Upper lobe of right lung (tissue), 1 donor: ENCODE measurements around the gene KCNN3. TPM values are rescaled to one million over a fixed set of nuclear protein-coding genes. Genes with fewer than 3 reads are reported as not detected.

Experiments used
- ATAC-seq: fragments of 200-7000 bp; cut with Tn5 transposase; one replicate; pipeline ENCODE4 v1.9.1; 2020; ENCODE audit warnings: mild to moderate bottlenecking, moderate library complexity
- DNase-seq: peaks from one replicate; pipeline ENCODE4 v3.0.0-alpha.2; 2020
- H3K27ac ChIP-seq: fragments of 200-600 bp; one replicate; pipeline ENCODE4 v1.8.0; 2022
- H3K27me3 ChIP-seq: fragments of 200-600 bp; one replicate; pipeline ENCODE4 v1.8.0; 2022; ENCODE audit warnings: mild to moderate bottlenecking
- H3K36me3 ChIP-seq: fragments of 200-600 bp; one replicate; pipeline ENCODE4 v1.8.0; 2022
- H3K4me1 ChIP-seq: fragments of 200-600 bp; one replicate; pipeline ENCODE4 v1.8.0; 2022
- H3K4me3 ChIP-seq: fragments of 200-600 bp; one replicate; pipeline ENCODE4 v1.8.0; 2022; ENCODE audit warnings: mild to moderate bottlenecking
- H3K9me3 ChIP-seq: fragments of 200-600 bp; one replicate; pipeline ENCODE4 v1.8.0; 2022
- CTCF ChIP-seq: fragments of 200-600 bp; IDR thresholded peaks from one replicate; pipeline ENCODE4 v1.8.0; 2022; ENCODE audit warnings: antibody characterized with exemption
- intact Hi-C: fragments of 100-400 bp; cut with DNase I; formaldehyde crosslinking; loops from one replicate; pipeline ENCODE4 v1.11.0; 2022
- total RNA-seq: library from RNA; stranded (reverse); fragmentation: NEBNext Ultra II Directional; extraction: Animal tissue kit (Norgen Biotek cat#: 25700); gene quantifications from one replicate; pipeline ENCODE4 v1.2.1, GENCODE V29; 2021
- donor health status: DM: no; HTN: yes; CAD: no; lungs with severe emphysema.

The KCNN3 gene
- total RNA-seq, 1 donor from 2014 or later = 7.6 TPM

- intact Hi-C loops = no loop called here
- Histone ChIP-seq H3K27ac (no peak overlapping the region), H3K9me3 (no peaks in the 10 kb centered on the region), H3K27me3 (no peaks in the 10 kb centered on the region), H3K36me3 (no peaks in the 10 kb centered on the region), H3K4me3 (no peak overlapping the region), H3K4me1 (no peaks in the 10 kb centered on the region)
- no peak for ATAC-seq
- no peak for DNase-seq
- TF ChIP-seq CTCF = no peak
Observed at GRCh38 chr1:154797175-154797574, 72.9 kb downstream of the KCNN3 start.

GRCh38 chr1:154796303-154796892 is 73.7 kb downstream of the KCNN3 start:
- H3K4me3 ChIP-seq = no peak overlapping the region
- no peaks in the 10 kb centered on the region for H3K9me3 ChIP-seq
- ATAC-seq (no peak), DNase-seq (no peak)
- TF ChIP-seq CTCF = no peak
- H3K27ac ChIP-seq = no peak overlapping the region
- no peaks in the 10 kb centered on the region for H3K27me3 ChIP-seq
- no peaks in the 10 kb centered on the region for H3K36me3 ChIP-seq
- intact Hi-C loops = no loop called here
- H3K4me1 ChIP-seq = no peaks in the 10 kb centered on the region

GRCh38 chr1:154794608-154795007 is 75.5 kb downstream of the KCNN3 start:
- H3K27ac ChIP-seq = no peak overlapping the region
- no peaks in the 10 kb centered on the region for H3K4me1 ChIP-seq
- no peak overlapping the region for H3K4me3 ChIP-seq
- no peaks in the 10 kb centered on the region for H3K27me3 ChIP-seq
- ATAC-seq (no peak), DNase-seq (no peak)
- no peak for TF ChIP-seq CTCF
- intact Hi-C loops = no loop called here
- no peaks in the 10 kb centered on the region for H3K36me3 ChIP-seq
- no peaks in the 10 kb centered on the region for H3K9me3 ChIP-seq

GRCh38 chr1:154793685-154794084 is 76.4 kb downstream of the KCNN3 start:
- intact Hi-C loops = no loop called here
- H3K27ac ChIP-seq = no peak overlapping the region

GRCh38 chr1:154792899-154793298 is 77.2 kb downstream of the KCNN3 start:
- no peak for TF ChIP-seq CTCF
- no peaks in the 10 kb centered on the region for H3K4me1 ChIP-seq
- no peak overlapping the region for H3K27ac ChIP-seq
- no peaks in the 10 kb centered on the region for H3K9me3 ChIP-seq
- DNase-seq = no peak
- H3K4me3 ChIP-seq = no peak overlapping the region
- no peak for ATAC-seq
- H3K36me3 ChIP-seq = no peaks in the 10 kb centered on the region
- intact Hi-C loops = no loop called here
- H3K27me3 ChIP-seq = no peaks in the 10 kb centered on the region

More at GRCh38 chr1:154793685-154794084, 76.4 kb downstream of the KCNN3 start:
- Histone ChIP-seq H3K4me3 (no peak overlapping the region), H3K4me1 (no peaks in the 10 kb centered on the region), H3K36me3 (no peaks in the 10 kb centered on the region), H3K9me3 (no peaks in the 10 kb centered on the region), H3K27me3 (no peaks in the 10 kb centered on the region)
- TF ChIP-seq CTCF = no peak
- no peak for DNase-seq
- ATAC-seq = no peak
